Measurements from ENCODE around the gene OR6T1.

OR6T1 gene

GRCh38 chr11:123943738-123944137 lies at the start of gene OR6T1:
Gene OR6T1 (minus strand): TSS chr11:123943838. CDS start chr11:123943838, 0 bp downstream.
- no peak for TF ChIP-seq CTCF (IDR thresholded peaks at IDR 0.05; ENCODE audit: borderline replicate concordance, control extremely low read depth, extremely low read depth, insufficient read depth, missing control alignments)
- in situ Hi-C loops (cut with MboI; ENCODE audit: low sequenced_read_pairs, unreplicated experiment): no loop called here
- DNase-seq (ENCODE audit: low spot score): no peak

DNA sequence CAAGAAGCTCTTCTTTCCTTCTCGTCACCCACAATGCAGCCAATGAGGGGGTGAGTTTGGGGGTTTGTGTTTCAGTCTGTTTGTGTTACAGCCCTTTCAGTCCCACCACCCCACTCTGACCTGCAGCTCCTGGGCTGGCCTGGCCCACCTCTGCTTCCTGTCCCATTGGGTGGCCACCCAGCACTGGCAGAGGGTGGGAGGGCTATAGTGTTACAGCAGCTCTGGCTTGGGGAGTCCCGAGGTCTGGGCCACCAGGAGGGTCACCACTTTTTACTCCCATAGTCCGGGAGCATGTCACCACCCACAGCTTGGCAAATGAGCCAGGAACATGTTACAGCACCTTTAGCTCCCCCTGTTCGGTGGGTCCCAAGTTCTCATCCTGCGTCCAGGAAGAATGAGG lies 35.7 kb upstream of the OR6T1 start:
- no peak for DNase-seq (ENCODE audit: low spot score)
- in situ Hi-C loops (cut with MboI; ENCODE audit: low sequenced_read_pairs, unreplicated experiment): no loop called here
- no peak for TF ChIP-seq CTCF (IDR thresholded peaks at IDR 0.05; ENCODE audit: borderline replicate concordance, control extremely low read depth, extremely low read depth, insufficient read depth, missing control alignments)

GRCh38 chr11:123977731-123978347 lies 34.2 kb upstream of the OR6T1 start, which contains the start of gene OR10S1:
Gene OR10S1 (minus strand): TSS chr11:123977781. CDS start chr11:123977664, 117 bp downstream.
- TF ChIP-seq CTCF (IDR thresholded peaks at IDR 0.05; ENCODE audit: borderline replicate concordance, control extremely low read depth, extremely low read depth, insufficient read depth, missing control alignments): no peak
- no peak for DNase-seq (ENCODE audit: low spot score)
- in situ Hi-C loops (cut with MboI; ENCODE audit: low sequenced_read_pairs, unreplicated experiment): no loop called here

DNA sequence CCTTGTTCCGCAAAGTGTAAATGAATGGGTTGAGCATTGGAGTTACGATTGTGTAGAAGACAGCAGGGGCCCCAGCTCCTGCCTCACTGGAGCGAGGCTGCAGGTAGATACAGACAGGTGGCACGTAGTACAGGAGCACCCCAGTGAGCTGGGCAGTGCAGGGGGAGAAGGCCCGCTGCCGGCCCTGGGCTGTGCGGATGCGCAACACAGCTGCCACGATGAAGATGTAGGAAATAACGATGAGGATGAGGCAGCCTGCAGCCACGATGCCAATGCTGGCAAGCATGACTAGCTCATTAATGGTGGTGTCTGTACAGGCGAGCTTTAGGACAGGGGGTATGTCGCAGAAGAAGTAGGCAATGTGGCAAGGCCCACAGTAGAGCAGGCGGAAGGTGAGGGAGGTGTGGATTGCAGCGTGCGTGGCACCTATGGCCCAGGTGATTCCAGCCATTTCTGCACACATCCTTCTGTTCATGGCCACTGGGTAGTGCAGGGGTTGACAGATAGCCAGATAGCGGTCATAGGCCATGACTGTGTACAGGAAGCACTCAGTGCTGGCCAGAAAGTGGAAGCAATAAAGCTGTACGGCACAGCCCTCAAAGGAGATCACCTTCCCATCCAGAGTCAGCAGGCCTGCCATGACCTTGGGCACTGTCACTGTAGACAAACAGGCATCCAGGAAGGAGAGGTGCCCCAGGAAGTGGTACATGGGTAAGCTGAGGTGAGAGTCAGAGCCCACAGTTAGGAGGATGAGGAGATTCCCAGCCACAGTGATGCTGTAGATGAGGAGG lies 33.3 kb upstream of the OR6T1 start:
- in situ Hi-C loops (cut with MboI; ENCODE audit: low sequenced_read_pairs, unreplicated experiment): no loop called here
- no peak for TF ChIP-seq CTCF (IDR thresholded peaks at IDR 0.05; ENCODE audit: borderline replicate concordance, control extremely low read depth, extremely low read depth, insufficient read depth, missing control alignments)
- no peak for DNase-seq (ENCODE audit: low spot score)

DNA sequence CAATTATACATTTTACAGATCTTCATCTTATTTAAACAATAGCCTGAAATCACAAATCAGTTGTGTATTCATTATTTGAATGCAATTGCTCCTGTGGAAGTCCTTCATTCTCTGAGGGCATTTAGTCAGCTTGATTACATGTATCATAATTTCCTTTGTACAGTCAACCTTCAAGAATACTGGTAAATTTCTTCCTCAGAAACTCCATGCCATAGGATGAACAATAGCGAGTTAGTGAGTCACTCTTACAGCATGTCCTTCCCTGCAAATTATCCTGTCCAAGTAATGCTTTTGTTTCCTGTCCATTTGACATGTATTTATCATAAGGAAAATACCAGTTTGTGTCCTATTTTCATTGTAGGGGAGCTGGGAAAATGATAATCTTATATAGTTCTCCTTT lies 30.2 kb upstream of the OR6T1 start:
- no peak for DNase-seq (ENCODE audit: low spot score)
- in situ Hi-C loops (cut with MboI; ENCODE audit: low sequenced_read_pairs, unreplicated experiment): no loop called here
- TF ChIP-seq CTCF (IDR thresholded peaks at IDR 0.05; ENCODE audit: borderline replicate concordance, control extremely low read depth, extremely low read depth, insufficient read depth, missing control alignments): no peak

DNA sequence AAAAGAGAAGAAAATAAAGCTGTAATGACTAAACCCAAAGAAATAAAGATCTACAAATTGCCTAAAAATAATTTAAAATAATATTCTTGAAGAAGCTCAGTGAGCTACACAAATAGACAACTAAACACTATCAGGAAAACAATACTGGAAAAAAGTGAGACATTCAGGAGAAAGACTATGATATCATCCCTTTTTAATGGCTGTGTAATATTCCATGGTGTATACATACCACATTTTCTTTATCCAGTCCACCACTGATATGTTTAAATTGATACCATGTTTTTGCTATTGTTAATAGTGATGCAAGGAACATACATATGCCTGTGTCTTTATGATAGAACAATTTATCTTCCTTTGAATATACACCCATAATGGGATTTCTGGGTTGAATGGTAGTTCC lies 13.1 kb upstream of the OR6T1 start:
- no peak for TF ChIP-seq CTCF (IDR thresholded peaks at IDR 0.05; ENCODE audit: borderline replicate concordance, control extremely low read depth, extremely low read depth, insufficient read depth, missing control alignments)
- in situ Hi-C loops (cut with MboI; ENCODE audit: low sequenced_read_pairs, unreplicated experiment): no loop called here
- no peak for DNase-seq (ENCODE audit: low spot score)

All from GM13976 (cell line).